ENCODE measurements around the gene CLASRP.

Gene CLASRP

GRCh38 chr19:45087531-45087930 lies 48.7 kb downstream of the CLASRP start:
- DNase-seq: peak; percentile 74

DNA sequence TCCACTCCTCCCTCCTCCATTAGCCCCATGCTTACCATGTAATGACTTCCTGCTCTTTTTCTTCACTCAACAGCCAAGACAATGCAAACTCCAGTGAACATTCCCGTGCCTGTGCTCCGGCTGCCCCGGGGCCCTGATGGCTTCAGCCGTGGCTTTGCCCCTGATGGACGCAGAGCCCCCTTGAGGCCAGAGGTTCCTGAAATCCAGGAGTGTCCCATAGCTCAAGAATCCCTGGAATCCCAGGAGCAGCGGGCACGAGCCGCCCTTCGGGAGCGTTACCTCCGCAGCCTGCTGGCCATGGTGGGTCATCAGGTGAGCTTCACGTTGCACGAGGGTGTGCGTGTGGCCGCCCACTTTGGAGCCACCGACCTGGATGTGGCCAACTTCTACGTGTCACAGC lies 51.2 kb downstream of the CLASRP start:
- no peak for DNase-seq

DNA sequence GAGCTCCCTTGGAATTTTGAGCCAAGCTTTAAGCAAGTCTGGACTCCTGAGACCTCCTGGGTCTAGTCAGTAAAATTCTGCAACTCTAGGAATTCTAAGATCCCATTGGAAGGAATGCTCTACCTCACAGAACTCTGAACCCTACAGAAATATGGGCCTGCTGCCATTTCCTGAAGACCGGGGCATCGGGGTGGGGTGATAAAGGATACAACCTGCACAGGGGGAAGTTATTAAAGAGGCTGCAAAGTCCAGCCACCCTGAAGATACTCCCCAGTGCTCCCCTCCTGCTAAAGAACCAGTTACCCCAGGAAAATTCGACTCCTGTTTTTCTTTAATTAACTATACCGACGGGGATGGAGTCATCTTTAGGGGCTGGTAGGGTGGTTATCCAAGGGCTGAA lies 51.8 kb downstream of the CLASRP start:
- no peak for DNase-seq

GRCh38 chr19:45091031-45091923 lies 52.4 kb downstream of the CLASRP start:
- DNase-seq: peak; percentile 97

DNA sequence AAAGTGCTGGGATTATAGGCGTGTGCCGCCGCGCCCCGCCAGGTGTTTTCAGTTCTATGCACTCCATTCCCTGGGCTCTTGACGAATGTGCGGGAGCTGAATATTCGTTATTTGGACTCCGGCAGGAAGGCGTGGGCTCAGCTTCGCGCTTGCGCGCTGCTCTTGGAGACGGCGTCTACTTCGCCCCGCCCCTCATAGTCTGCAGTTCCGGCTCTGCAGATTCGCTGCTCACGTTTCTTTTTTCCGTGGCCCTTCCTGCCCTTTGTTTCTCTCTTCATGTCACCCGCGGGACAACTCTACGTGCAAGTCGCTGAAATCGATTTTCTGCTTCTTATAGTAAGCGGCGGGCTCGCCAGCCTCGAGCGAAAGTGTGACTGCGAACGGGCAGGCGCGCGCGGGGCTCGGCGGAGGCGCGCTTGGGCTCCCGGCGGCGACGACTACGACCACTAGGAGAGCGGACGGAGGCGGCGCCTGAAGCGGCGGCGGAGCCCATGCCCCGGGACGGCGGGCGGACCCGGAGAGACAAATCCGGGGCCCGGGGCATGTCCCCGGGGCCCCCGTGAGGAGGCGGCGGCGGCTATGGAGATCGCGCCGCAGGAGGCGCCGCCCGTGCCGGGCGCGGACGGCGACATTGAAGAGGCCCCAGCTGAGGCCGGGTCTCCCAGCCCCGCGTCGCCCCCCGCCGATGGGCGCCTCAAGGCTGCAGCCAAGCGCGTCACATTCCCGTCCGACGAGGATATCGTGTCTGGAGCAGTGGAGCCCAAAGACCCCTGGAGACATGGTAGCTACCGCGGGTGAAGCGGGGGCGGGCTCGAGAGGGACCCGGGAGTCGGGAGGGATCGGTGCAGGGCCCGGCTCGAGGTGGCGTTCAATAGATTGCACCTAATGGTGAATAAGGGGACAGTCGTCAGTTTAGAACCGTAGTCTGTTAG lies 54.2 kb downstream of the CLASRP start, which contains the start of gene PPP1R37:
TSS of gene PPP1R37 (plus strand) at position 433 of the 932 bp plus-strand sequence. CDS start at position 580, 147 bp downstream.
- peak; percentile 95 for DNase-seq

GRCh38 chr19:45094137-45094536 lies 55.3 kb downstream of the CLASRP start:
- no peak for DNase-seq

GRCh38 chr19:45094707-45095106 lies 55.9 kb downstream of the CLASRP start:
- DNase-seq: no peak

DNA sequence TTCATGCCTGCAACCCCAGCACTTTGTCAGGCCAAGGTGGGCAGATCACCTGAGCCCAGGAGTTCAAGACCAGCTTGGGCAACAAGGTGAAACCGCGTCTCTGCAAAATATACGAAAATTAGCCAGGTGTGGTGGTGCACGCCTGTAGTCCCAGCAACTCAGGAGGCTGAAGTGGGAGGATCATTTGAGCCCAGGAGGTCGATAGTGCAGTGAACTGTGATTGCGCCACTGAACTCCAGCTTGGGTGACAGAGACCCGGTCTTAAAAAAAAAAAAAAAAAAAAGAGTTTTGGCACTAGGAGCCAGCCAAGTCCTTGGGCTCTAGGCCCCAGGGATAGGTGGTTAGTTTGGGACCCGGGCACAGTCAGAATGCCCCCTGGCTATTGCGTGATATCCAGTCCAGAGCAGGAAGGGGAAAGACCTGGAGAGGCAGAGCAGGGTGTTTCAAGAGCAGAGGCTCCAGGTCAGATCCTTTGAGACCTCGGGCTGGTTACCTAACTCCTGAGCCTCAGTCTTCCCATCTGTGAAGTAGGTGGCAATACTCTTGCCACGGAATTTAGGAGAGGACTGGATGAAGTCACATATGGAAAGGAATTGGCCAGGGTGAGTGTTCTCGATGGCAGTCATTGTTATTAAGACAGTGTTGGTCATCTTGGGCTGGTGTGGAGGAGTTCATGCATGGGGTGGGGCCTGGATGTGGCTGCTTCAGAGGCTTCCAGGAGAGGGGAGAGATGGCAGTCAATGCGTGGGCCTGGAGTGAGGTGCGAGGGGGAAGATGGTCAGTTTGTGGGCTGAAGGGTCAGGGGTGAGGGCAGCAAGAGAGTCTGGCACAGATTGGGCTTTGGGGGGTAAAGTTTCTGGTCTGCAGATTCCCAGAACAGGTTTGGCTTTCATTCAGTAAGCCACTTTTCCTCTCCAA lies 56.9 kb downstream of the CLASRP start:
- DNase-seq: no peak

- DNase-seq: no peak
Measured at GRCh38 chr19:45096700-45097099, 57.9 kb downstream of the CLASRP start.

- no peak for DNase-seq
Measured at GRCh38 chr19:45097450-45097775, 58.6 kb downstream of the CLASRP start.

GRCh38 chr19:45097776-45098520 lies 59.1 kb downstream of the CLASRP start:
- no peak for DNase-seq

GRCh38 chr19:45098521-45099466 lies 59.9 kb downstream of the CLASRP start:
- DNase-seq: no peak

DNA sequence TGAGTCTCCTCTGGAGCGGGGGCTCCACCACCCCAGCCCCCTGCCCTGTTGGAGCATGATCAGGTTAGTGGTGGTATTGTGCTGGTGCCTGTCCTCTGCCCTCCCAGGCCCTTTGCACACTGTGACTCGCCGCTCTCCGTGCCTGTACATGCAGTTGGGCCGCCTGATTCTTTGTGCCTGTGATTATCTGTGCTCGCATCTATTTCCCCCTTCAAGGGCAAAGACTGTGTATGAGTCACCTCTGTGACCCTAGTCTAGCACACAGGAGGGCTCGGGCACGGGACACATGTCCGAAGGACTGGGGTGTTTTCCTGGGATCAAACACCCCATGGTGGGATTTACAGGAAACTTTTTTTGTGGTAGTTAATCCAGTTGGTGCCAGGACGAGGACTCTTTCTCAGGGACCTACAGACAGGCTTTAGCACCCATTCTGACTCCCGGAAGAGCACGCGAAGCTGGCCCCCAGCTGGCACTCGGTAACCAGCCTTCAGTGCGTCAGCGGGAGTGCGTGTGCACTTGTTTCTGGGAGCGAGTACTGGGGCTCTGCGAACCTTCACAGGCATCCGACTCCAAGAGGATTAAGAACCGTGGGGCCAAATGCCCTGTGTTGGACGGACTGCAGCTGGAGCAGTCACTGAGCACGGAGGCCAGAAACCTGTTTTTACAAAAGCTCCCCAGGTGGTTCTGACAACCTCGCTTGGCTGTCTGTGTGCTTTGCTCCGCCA lies 60.8 kb downstream of the CLASRP start:
- no peak for DNase-seq

DNA sequence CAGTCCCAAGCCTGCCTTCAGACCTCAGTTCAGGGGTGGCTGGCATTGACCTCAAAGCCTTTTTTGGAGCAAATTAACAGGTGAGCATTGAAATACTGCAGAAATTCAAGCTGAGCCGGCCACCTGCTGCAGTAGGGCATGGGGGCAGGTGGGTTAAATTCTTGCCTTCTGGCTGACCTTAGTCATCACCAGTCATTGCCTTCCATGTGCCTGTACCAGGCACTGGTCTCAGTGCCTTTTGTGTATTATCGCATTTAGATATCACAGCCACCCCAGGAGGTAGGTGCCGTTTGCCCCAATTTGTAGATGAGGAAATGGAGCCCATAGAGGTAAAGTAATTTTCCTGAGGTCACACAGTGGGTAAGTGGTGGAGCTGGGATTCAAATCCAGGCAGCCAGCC lies 61.4 kb downstream of the CLASRP start:
- DNase-seq: no peak

DNA sequence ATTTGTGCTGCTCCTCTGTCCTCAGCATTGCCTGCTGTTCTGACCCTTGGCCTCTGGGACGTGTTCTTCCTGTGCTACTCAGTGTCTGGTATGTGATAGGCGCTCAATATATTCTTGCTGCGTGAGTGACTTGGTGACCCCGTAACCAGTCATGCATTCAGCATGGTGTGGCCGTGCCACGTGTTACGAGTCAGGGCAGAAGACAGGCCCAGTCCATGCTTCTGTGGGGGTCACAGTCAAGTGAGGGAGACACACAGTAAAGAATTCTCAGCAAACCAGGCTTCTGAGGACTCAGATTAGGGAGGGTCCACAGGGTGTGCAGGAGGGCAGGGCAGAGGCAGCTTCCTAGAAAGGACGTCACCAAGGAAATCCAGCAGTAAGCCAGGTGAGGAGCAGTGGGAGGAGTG lies 62.0 kb downstream of the CLASRP start:
- no peak for DNase-seq

- no peak for DNase-seq
Measured at GRCh38 chr19:45101806-45102205, 63.0 kb downstream of the CLASRP start.

DNA sequence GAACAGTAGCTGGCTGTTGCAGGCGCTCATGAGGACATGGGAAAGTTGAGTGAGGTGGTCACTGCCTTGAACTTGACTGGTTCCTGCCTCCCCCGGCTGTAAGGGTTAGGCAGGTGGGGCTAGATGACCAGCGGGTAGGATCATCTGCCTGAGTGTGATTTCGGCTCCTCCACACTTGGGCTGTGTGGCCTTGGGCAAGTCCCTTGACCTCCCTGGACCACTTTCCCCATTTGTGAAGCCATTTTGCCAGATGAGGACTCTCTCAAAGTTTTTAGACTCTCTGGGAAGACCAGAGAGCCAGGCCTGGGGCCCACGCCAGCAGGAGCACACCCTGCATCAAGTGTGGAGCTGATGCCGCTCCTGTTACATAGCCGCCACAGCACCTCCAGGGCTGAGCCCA lies 63.6 kb downstream of the CLASRP start:
- DNase-seq: no peak

GRCh38 chr19:45103156-45103507 lies 64.3 kb downstream of the CLASRP start:
- peak; percentile 61 for DNase-seq

- DNase-seq: no peak
Measured at GRCh38 chr19:45103508-45104319, 64.9 kb downstream of the CLASRP start.

Measured in CD4-positive, alpha-beta T cell treated with Interleukin-6 for 4 hours (primary cell).